ENCODE data around the gene CRTC1.
"Not testable (repeated sequence)": the region's sequence is repeated elsewhere in the genome, so short reads cannot be mapped to it uniquely, and the experiment has no call there.

Gene CRTC1

DNA sequence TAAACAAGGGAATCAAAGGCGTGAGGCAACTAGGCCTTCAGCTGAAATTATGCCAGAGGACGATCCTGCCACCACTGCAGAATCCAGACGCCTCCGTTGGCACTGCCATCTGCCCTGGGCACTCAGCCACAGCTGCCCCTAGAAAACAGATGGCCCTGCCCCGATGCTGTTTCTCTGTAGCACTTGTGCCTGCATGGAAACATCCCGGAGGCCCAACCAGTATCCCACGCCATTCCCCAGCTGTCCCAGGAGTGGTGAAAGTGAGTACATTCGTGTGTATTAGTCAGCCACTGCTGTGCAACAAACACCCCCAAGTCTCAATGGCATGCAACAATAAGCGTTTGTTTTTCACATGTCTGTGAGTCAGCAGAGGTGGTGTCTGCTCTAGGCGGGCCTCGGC lies 8.9 kb upstream of the CRTC1 start:
- DNase-seq (ENCODE audit: low read depth in 2 of 2): peak in 1 of 2 donors; percentile 39
- no peak overlapping the region for H3K4me3 ChIP-seq (replicated peaks in 1 of 2; ENCODE audit: low read depth in 2 of 2, low read length in 2 of 2)
- TF ChIP-seq, protein P1, sequence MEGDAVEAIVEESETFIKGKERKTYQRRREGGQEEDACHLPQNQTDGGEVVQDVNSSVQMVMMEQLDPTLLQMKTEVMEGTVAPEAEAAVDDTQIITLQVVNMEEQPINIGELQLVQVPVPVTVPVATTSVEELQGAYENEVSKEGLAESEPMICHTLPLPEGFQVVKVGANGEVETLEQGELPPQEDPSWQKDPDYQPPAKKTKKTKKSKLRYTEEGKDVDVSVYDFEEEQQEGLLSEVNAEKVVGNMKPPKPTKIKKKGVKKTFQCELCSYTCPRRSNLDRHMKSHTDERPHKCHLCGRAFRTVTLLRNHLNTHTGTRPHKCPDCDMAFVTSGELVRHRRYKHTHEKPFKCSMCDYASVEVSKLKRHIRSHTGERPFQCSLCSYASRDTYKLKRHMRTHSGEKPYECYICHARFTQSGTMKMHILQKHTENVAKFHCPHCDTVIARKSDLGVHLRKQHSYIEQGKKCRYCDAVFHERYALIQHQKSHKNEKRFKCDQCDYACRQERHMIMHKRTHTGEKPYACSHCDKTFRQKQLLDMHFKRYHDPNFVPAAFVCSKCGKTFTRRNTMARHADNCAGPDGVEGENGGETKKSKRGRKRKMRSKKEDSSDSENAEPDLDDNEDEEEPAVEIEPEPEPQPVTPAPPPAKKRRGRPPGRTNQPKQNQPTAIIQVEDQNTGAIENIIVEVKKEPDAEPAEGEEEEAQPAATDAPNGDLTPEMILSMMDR (IDR thresholded peaks at IDR 0.05; ENCODE audit: low read depth, low read length): no peak

DNA sequence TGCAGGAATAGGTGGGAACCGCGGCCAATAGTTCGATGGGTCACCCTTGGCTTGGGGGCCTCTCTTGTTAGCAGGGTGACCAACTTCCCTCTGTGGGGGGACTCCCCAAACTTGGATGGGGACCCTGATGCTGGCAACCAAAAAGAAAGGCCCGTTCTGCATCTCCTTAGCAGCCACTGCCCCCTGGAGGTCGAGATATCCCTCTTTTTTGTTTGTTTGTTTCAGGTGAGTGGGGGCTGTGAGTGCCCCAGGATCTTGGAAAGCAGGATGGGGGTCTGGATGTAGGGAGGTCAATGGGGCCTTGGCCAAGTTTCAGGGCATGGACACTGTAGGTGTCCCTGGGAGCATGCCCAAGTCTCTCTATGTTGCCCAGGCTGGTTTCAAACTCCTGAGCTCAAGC lies 7.7 kb upstream of the CRTC1 start:
- no peak overlapping the region for H3K4me3 ChIP-seq (replicated peaks in 1 of 2; ENCODE audit: low read depth in 2 of 2, low read length in 2 of 2)
- TF ChIP-seq, protein P1 (IDR thresholded peaks at IDR 0.05; ENCODE audit: low read depth, low read length): peak; percentile 50
- peak; percentile 34 to 46 for DNase-seq (ENCODE audit: low read depth in 2 of 2)

DNA sequence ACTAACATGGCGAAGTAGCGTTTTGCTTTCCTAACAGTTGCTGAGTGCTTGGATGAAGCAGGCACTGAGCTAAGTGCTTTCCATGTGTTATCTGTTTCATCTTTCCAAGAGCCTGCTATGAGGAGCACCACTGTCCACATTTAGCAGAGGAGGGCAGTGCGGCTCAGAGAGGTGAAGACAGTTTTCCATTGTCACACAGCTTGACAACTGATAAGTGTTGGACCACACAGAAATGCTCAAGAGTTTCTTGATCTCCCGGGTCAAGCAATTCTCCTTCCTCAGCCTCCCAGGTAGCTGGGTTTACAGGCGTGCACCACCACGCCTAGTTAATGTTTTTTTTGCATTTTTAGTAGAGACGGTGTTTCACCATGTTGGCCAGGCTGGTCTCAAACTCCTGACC lies 6.8 kb upstream of the CRTC1 start:
- TF ChIP-seq, protein P1 (IDR thresholded peaks at IDR 0.05; ENCODE audit: low read depth, low read length): no peak
- DNase-seq (ENCODE audit: low read depth in 2 of 2): no peak
- no peak overlapping the region for H3K4me3 ChIP-seq (replicated peaks in 1 of 2; ENCODE audit: low read depth in 2 of 2, low read length in 2 of 2)

DNA sequence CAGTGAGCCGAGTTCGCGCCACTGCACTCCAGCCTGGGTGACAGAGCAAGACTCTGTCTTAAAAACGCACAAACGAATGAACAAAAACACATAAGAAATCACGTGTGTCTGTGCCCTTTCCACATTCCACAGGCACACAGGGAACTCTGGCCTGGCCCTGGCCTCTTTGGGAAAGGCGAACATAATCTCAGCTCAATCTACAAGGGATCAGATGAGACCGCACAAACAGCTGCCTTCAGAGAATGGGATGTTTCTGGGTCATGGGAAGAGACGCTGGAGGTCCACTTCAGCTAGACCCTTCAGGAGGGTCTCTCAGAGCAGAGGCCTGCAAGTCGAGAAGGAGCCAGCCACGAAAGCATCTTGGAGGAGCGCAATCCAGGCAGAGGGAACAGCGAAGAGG lies 6.3 kb upstream of the CRTC1 start:
- no peak overlapping the region for H3K4me3 ChIP-seq (replicated peaks in 1 of 2; ENCODE audit: low read depth in 2 of 2, low read length in 2 of 2)
- DNase-seq (ENCODE audit: low read depth in 2 of 2): no peak
- TF ChIP-seq, protein P1 (IDR thresholded peaks at IDR 0.05; ENCODE audit: low read depth, low read length): no peak

DNA sequence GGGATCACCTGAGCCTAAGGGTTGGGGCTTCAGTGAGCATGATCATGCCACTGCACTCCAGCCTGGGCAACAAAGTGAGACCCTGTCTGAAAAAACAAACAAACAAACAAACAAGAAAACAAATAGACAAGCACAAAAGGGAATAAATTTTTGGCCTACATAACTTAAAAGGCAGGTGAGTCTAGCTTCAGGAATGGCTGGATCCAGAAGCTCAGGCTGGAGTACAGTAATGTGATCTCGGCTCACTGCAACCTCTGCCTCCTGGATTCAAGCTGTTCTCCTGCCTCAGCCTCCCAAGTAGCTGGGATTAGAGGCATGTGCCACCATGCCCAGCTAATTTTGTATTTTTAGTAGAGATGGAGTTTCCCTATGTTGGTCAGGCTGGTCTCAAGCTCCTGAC lies 3.3 kb upstream of the CRTC1 start:
- DNase-seq (ENCODE audit: low read depth in 2 of 2); H3K4me3 ChIP-seq (replicated peaks in 1 of 2; ENCODE audit: low read depth in 2 of 2, low read length in 2 of 2): not testable (repeated sequence)

DNA sequence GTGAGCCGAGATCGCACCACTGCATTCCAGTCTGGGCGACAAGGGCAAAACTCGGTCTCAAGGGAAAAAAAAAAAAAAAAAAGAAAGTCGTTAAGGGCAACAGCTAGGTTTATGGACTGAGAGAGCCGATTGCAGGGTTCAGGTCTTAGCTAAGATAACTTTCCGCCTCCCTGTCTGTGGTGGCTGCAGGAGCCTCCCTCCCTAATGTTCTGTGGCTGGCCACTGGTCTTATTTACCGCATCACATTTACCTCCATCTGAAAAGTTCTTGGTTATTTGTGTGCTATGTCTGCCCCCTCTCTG lies 722 bp upstream of the CRTC1 start:
- TF ChIP-seq, protein P1 (IDR thresholded peaks at IDR 0.05; ENCODE audit: low read depth, low read length): no peak
- H3K4me3 ChIP-seq (replicated peaks in 1 of 2; ENCODE audit: low read depth in 2 of 2, low read length in 2 of 2): peak overlapping the region in 1 of 2 donors; percentile 55
- no peak for DNase-seq (ENCODE audit: low read depth in 2 of 2)

DNA sequence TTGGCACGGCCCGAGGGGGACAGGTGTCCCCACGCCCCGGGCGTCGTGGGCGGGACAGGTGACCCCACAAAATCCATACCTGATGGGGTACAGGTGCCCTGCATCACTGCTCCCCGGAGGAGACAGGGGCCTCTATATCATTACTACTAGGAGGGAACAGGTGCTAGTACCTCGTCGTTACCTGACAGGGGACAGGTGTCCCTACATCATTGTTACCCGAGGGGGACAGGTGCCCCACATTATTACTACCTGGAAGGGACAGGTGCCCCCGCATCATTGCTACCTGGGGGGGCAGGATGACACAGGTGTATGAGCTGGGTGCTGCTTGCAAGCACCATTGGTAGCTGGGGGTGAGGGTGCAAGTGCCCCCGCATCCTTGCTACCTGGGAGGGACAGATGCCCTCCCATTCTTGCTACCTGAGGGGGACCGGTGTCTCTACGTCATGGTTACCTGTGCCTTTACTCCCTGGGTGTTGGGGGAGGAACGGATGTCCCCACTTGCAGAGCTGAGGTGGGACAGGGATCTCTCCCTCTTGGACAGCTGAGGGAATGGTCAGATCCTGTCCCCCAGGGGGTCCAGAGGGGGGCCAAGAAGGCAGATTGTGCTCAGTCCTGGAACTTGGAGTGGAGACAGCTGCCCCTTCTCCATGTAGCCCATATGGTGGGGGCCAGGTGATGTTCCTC lies 620 bp downstream of the CRTC1 start:
- TF ChIP-seq, protein P1 (IDR thresholded peaks at IDR 0.05; ENCODE audit: low read depth, low read length): no peak
- no peak for DNase-seq (ENCODE audit: low read depth in 2 of 2)
- peak overlapping the region; percentile 67 to 82 for H3K4me3 ChIP-seq (replicated peaks in 1 of 2; ENCODE audit: low read depth in 2 of 2, low read length in 2 of 2)

Measured in cardiac fibroblast (primary cell).